Psoas muscle (tissue), 8 donors: Measurements from ENCODE around the gene USP49. TPM values are rescaled to one million over a fixed set of nuclear protein-coding genes. Genes with fewer than 3 reads are reported as not detected.

ENCODE experiments used
- ATAC-seq, 4 donors: fragments of 200-7000 bp; cut with Tn5 transposase; one replicate each; pipeline ENCODE4 v1.9.1; 2020; ENCODE audit warnings: moderate library complexity in 3 of 4, mild to moderate bottlenecking in 2 of 4
- DNase-seq, 2 donors: peaks; one replicate each; pipeline ENCODE4 v3.0.0-alpha.2; 2020
- H3K27ac ChIP-seq: fragments of 200-600 bp; one replicate; pipeline ENCODE4 v1.8.0; 2022
- H3K27me3 ChIP-seq, 3 donors: fragments of 200-600 bp in 1 of 3; one replicate each; pipeline versions ENCODE4 v1.6.1 to v1.8.0; 2013 to 2022; ENCODE audit warnings: low read length in 2 of 3, mild to moderate bottlenecking in 2 of 3, moderate library complexity in 1 of 3; ENCODE audit not compliant: insufficient read depth in 3 of 3
- H3K36me3 ChIP-seq, 2 donors: fragments of 200-600 bp in 1 of 2; one replicate each; pipeline versions ENCODE4 v1.6.1 to v1.8.0; 2013 to 2022; ENCODE audit warnings: low read depth in 1 of 2, mild to moderate bottlenecking in 1 of 2, moderate library complexity in 1 of 2; ENCODE audit not compliant: insufficient read depth in 1 of 2
- H3K4me1 ChIP-seq: fragments of 200-600 bp; one replicate; pipeline ENCODE4 v1.8.0; 2022
- H3K4me3 ChIP-seq: fragments of 200-600 bp; one replicate; pipeline ENCODE4 v1.8.0; 2022; ENCODE audit warnings: mild to moderate bottlenecking
- H3K9me3 ChIP-seq: fragments of 200-600 bp; one replicate; pipeline ENCODE4 v1.8.0; 2022
- WGBS, 3 donors: extraction: QIAGEN DNeasy Blood & Tissue Kit; methylation state at CpG; one replicate each; pipeline versions ENCODE4 v1.1.6 to v1.1.7; 2013; 5-methylcytosine and 5-hydroxymethylcytosine counted together
- intact Hi-C, 2 donors: fragments of 100-400 bp; cut with DNase I; formaldehyde crosslinking; loops; one replicate each; pipeline versions ENCODE4 v1.11.0 to v1.14.2; 2022
- polyA plus RNA-seq, 3 donors: library from polyadenylated mRNA; stranded (reverse); fragments of 200-250 nt; gene quantifications; one replicate each; pipeline ENCODE4 v1.2.3, GENCODE V29; 2013
- total RNA-seq, 4 donors: library from RNA; stranded (reverse); fragmentation: NEBNext Ultra II Directional in 2 of 4; extraction: Animal tissue kit (Norgen Biotek cat#: 25700) in 2 of 4; gene quantifications; one replicate each; pipeline versions ENCODE4 v1.2.1 to v1.2.4, GENCODE V29; 2021 to 2023
- TF ChIP-seq, protein P1 (sequence below): fragments of 200-600 bp; IDR thresholded peaks from one replicate; pipeline ENCODE4 v1.8.0; 2022; ENCODE audit warnings: antibody characterized with exemption
- donor health status: healthy with polysubstance abuse.
- donor health status: DM: no; HTN: no; CAD: no; lungs with moderate emphysema.
- donor health status: Bipolar disorder and iron deficiency.
- donor health status: healthy.
- donor health status: DM: yes; HTN: yes; CAD: no.
- donor health status: DM: no; HTN: no; CAD: no.
- donor health status: DM: no; HTN: no; CAD: no.
- donor health status: DM: yes; HTN: yes; CAD: no.

USP49 gene
- total and polyA plus RNA-seq, 7 donors: 0.38 to 1.6 (median 0.84) TPM

DNA sequence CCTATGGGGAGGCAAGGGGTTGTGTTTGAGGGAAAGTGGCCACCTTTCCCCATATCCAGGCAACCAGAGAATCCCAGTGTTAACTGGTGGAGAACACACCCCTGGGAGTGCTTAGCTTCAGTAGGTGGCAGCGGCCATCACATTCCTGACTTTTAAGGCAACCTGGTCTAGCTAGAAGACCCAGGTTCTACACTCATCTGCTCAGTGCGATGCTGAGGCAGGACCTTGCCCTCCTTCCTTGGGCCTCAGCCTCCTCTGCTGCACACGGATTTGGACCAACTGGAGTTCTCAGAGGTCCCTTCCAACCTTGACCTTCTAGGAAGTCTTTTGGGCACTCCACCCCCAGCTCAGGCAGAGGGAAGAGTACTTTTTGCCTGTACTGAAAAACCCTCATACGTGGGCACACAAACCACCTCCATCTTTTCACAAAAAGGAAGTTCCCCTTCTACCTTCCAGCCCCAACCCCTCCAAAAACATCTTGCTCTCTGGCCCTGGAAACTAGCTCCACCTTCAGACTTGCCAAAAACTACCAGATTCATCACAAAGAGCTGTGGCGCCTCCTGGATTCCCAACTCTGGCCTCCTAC, 43.5 kb upstream of the USP49 start:
- Histone ChIP-seq H3K27ac (peak overlapping the region; percentile 53), H3K4me3 (no peak overlapping the region), H3K27me3 (no peaks in the 10 kb centered on the region), H3K9me3 (no peaks in the 10 kb centered on the region), H3K4me1 (peaks cover 27% of the 10 kb centered on the region), H3K36me3 (peaks cover 0 to 19% of the 10 kb centered on the region in 2 donors)
- WGBS, 3 donors: 65 to 80% (median 71%) methylated on average over 5 of the region's 5 CpGs
- TF ChIP-seq, protein P1, sequence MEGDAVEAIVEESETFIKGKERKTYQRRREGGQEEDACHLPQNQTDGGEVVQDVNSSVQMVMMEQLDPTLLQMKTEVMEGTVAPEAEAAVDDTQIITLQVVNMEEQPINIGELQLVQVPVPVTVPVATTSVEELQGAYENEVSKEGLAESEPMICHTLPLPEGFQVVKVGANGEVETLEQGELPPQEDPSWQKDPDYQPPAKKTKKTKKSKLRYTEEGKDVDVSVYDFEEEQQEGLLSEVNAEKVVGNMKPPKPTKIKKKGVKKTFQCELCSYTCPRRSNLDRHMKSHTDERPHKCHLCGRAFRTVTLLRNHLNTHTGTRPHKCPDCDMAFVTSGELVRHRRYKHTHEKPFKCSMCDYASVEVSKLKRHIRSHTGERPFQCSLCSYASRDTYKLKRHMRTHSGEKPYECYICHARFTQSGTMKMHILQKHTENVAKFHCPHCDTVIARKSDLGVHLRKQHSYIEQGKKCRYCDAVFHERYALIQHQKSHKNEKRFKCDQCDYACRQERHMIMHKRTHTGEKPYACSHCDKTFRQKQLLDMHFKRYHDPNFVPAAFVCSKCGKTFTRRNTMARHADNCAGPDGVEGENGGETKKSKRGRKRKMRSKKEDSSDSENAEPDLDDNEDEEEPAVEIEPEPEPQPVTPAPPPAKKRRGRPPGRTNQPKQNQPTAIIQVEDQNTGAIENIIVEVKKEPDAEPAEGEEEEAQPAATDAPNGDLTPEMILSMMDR: no peak
- DNase-seq (no peak), ATAC-seq (no peak)
- intact Hi-C loops: loop anchor here in 1 of 2 donors (5.0 kb wide), 1 partner anchor 104 kb away; no protein-coding TSS in a partner anchor

DNA sequence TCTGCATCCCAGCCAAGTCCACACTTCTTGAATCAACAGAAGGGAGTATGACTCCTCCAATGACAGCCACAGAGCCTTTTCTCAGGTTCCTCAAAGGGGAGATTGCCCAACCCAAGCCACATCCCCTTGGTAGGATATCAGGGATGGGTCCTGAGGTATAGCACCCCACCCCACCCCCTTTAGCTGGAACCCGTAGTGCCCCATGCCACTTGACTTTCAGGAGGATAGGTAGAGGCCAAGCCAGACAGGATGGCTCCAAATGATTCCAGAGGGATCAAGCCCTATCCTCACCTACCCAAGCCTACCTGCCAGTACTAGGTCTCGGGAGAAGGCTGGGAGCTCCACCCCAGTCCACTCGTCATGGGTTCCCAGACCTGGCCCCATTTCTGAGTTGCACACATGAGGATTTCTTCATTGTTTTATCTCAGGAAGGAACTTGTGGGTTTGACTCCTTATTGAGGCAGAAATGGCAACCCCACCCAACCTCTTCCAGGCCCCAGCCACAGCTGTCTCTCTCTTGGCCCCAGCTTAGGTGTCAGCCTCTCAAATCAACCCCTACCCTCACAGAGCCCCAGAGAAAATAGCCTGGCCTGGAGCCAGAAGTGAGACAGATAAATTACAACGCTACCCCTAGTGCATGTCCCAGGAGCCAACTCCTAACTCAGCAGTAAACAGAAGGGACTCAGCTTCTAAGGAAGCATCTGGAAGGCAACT, 42.8 kb upstream of the USP49 start:
- ATAC-seq (no peak), DNase-seq (no peak)
- peak overlapping the region; percentile 53 for H3K27ac ChIP-seq
- peaks cover 0 to 26% of the 10 kb centered on the region in 2 donors for H3K36me3 ChIP-seq
- intact Hi-C loops: loop anchor here (2.0 to 5.0 kb wide), 3 partner anchors 15 to 107 kb away; no protein-coding TSS in a partner anchor
- no peak overlapping the region for H3K4me3 ChIP-seq
- H3K4me1 ChIP-seq: peaks cover 27% of the 10 kb centered on the region
- no peaks in the 10 kb centered on the region for H3K27me3 ChIP-seq
- 49 to 55% (median 50%) methylated on average over 4 of the region's 4 CpGs for WGBS, 3 donors
- no peaks in the 10 kb centered on the region for H3K9me3 ChIP-seq
- TF ChIP-seq, protein P1: no peak

DNA sequence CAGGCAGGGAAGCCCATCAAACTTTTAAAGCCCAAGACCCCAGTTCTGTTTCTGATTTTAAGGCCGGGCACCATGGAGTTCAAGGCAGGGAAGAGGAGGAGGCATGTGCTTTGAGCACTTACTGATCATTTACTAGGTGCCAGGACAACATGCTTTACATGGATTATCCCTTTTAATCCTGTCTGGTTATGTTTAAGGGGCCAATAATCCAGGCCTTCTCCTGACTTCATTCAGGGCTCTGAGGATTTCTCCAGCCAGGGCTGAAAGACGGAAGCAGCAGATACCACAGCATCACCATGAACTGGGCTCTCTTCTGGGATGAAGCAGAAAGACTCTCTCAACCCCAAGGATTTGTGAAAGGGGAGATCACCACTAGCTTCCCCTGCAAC, 42.3 kb upstream of the USP49 start:
- DNase-seq (no peak), ATAC-seq (no peak)
- no peaks in the 10 kb centered on the region for H3K27me3 ChIP-seq
- H3K9me3 ChIP-seq: no peaks in the 10 kb centered on the region
- H3K4me3 ChIP-seq: no peak overlapping the region
- peaks cover 0 to 31% of the 10 kb centered on the region in 2 donors for H3K36me3 ChIP-seq
- WGBS, 3 donors: 48 to 74% (median 58%) methylated on average over 2 of the region's 2 CpGs
- H3K27ac ChIP-seq: no peak overlapping the region
- intact Hi-C loops: loop anchor here (2.0 to 5.0 kb wide), 3 partner anchors 15 to 107 kb away; no protein-coding TSS in a partner anchor
- TF ChIP-seq, protein P1: no peak
- H3K4me1 ChIP-seq: peaks cover 22% of the 10 kb centered on the region

DNA sequence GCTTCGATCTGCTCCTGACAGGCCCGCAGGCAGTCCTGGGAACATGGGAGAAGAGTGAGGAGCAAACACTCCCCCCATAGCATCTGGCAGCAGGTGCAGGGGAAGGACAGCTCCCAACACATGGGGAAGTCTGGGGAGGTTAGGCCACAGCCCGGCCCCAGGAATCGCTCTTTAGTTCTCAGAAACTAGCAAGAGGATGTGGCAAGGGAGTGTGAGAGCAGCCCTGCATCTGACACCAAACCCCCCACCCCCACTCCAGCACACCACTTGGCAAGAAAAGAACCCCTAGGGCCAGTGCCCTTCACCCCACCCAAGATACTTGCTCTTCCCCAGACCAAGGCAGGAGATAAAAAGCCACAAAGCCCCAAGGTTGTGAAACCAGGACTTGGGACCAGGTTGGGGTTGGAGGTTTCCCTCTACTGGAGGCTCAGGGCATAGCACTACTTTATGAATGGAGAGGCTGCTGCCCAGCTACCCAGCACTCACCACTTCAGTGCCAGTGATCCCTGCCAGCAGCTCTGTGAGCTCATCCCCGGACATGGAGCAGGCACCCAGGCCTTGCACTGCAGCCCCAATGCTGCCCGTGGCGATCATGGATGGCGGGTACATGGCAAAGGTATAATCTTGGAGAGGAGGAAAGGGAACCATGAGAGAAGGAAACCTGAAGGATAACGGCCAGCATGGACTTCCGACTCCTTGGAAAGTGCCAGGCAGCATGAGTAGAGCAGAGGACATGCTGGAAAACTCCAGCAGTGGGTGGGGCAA, 41.1 kb upstream of the USP49 start:
- H3K36me3 ChIP-seq: peaks cover 7 to 43% of the 10 kb centered on the region in 2 donors
- 35 to 41% (median 38%) methylated on average over 10 of the region's 10 CpGs for WGBS, 3 donors
- intact Hi-C loops: loop anchor here (2.0 to 5.0 kb wide), 3 partner anchors 13 to 109 kb away; no protein-coding TSS in a partner anchor
- H3K27ac ChIP-seq: peak overlapping the region; percentile 7
- peak; percentile 87 to 96 (median 92) for ATAC-seq
- TF ChIP-seq, protein P1: peak; percentile 81
- no peaks in the 10 kb centered on the region for H3K27me3 ChIP-seq
- peak overlapping the region; percentile 2 for H3K4me3 ChIP-seq
- H3K4me1 ChIP-seq: peaks cover 18% of the 10 kb centered on the region
- peak; percentile 67 to 85 for DNase-seq
- no peaks in the 10 kb centered on the region for H3K9me3 ChIP-seq
